Stimulated activated naive CD8-positive, alpha-beta T cell treated with anti-CD3 and anti-CD28 coated beads, Interleukin-15, Interleukin-2, amounts not matched to agents 100 U/mL and 50 U/mL, for 24 hours (primary cell): ENCODE measurements around the gene RHOC.
"Not testable (repeated sequence)": the region's sequence is repeated elsewhere in the genome, so short reads cannot be mapped to it uniquely, and the experiment has no call there.

ENCODE experiments used
- ATAC-seq: fragments of 150-1000 bp; cut with Tn5 transposase; one replicate; pipeline ENCODE4 v1.10.0; 2021
- DNase-seq: peaks from one replicate; pipeline ENCODE4 v3.0.0; 2021

RHOC gene

DNA sequence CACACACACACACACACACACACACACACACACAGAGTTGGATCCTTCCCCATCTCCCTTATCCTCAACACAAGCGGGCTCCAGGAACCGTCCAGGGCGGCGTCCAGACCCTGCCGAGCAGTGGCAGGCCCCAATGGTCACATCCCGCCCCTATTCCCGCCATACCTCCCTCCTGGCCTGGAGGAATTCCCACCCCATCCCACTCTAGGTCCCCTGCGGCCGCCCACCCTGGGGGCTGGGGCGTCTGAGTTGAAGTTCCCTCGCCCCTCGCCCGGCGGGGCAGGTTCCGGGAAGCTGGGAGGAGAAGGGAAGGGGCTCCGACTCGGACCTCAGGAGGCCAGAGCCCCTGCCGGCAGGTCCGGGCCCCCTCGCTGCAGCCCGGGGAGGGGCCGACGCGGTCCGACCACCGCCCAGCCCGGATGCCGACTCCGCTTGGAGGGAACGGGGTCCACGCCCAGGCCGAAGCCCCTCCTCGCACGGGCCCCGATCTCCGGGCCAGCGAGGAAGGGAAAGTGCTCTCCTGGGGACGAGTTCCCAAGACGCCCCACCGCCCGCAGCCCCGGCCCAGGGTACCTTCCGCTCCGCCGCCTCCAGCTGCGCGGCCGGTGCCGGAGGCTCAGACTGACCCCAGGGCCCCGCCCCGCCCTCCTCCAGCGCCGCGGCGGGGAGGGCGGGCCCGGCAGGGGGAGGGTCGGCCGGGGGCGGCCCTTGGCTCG, at the start of gene RHOC:
RHOC (minus strand) TSS at position 623 of the 716 bp plus-strand sequence. CDS start 3,328 bp downstream, outside the sequence.
- peak; percentile 62 for DNase-seq
- peak; percentile 56 for ATAC-seq

- DNase-seq (no peak), ATAC-seq (no peak)
These were observed 47.2 kb upstream of the RHOC start for GRCh38 chr1:112754116-112754628.

- ATAC-seq (no peak), DNase-seq (no peak)
These were observed 41.5 kb upstream of the RHOC start for GRCh38 chr1:112748396-112748795.

DNA sequence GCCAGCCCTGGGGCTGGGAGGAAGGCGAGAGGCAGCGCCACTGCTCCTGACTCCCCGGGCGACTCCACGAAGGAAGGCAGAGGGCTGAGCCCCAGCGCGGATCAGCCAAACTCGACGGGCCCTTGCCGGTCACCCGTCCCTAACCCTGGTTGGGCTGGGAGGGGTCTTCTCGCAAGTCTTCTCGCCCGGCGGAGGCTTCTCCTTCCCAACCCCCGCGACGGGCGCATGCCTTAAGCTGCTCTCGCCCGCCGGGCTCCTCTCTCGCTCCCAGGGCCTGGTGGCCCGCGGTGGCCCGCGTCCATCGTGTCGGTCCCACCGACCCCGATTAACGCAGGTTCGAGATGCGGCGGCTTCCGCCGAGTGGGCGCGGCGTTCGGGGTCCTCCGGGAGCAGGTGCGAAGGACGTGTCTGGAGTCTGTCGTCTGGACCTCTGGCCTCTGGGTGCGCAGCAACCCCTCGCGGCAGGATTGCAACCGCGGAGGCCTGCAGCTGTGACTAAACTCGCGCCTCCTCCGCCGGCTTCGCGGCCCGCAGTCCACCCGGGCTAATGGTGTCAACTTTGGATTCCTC, 37.2 kb upstream of the RHOC start:
- peak; percentile 20 for DNase-seq
- peak; percentile 23 for ATAC-seq

GRCh38 chr1:112743174-112744008, 36.5 kb upstream of the RHOC start:
- no peak for ATAC-seq

GRCh38 chr1:112737573-112737972, 30.6 kb upstream of the RHOC start:
- no peak for ATAC-seq

More at GRCh38 chr1:112743174-112744008, 36.5 kb upstream of the RHOC start:
- no peak for DNase-seq

DNA sequence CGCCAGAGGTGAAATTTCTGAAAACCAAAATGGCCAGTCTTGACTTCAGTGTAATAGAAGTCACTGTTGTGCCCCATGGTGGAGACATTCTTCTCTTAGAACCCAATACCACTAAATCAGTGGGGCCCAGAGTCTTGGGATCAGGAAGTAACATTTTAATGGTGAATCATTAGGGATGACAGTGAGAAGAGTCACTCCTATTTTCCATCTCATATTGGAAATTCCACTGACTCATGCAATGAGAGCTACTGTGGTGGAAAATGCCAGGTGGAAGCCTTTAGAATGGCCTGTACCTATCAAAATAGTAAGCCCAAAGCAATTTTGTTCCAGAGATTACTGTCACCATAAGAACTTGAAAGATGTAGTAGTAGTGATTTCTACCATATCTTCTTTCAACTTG, 28.8 kb upstream of the RHOC start:
- no peak for DNase-seq
- peak; percentile 92 for ATAC-seq

More at GRCh38 chr1:112737573-112737972, 30.6 kb upstream of the RHOC start:
- DNase-seq: no peak

DNA sequence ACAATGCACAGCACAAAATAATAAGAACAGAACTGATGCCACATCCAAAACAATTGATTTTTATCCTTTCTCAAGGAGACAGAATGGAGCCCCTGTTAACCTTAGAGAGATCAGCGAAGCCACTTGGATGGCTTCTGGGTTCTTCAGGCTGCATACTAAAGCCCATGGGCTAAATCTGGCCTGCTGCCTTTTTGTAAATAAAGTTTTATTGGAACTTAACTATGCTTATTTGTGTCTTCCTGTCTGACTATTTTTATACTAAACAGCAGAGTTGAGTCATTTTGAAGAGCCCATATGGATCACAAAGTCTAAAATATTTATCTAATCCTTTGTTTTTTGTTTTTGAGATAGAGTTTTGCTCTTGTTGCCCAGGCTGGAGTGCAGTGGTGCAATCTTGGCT, 24.5 kb upstream of the RHOC start:
- DNase-seq (no peak), ATAC-seq (no peak)

GRCh38 chr1:112729909-112730308, 23.0 kb upstream of the RHOC start:
- no peak for ATAC-seq
- no peak for DNase-seq

DNA sequence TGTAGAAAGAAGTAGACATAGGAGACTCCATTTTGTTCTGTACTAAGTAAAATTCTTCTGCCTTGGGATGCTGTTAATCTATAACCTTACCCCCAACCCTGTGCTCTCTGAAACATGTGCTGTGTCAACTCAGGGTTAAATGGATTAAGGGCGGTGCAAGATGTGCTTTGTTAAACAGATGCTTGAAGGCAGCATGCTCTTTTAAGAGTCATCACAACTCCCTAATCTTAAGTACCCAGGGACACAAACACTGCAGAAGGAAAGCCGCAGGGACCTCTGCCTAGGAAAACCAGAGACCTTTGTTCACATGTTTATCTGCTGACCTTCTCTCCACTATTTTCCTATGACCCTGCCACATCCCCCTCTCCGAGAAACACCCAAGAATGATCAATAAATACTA, 22.1 kb upstream of the RHOC start:
- ATAC-seq, DNase-seq: not testable (repeated sequence)

DNA sequence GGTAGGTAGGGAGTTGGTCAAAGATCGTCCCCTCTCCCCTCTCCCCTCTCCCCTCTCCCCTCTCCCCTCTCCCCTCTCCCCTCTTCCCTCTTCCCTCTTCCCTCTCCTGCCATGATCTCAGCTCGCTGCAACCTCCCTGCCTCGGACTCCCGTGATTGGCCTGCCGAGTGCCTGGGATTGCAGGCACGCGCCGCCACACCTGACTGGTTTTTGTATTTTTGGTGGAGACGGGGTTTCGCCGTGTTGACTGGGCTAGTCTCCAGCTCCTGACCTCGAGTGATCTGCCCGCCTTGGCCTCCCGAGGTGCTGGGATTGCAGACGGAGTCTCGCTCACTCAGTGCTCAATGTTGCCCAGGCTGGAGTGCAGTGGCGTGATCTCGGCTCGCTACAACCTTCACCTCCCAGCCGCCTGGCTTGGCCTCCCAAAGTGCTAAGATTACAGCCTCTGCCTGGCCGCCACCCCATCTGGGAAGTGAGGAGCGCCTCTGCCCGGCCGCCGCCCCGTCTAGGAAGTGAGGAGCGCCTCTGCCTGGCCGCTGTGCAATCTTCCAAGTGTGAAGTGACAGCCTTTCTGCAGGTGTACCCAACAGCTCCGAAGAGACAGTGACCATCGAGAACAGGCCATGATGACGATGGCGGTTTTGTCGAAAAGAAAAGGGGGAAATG, 21.5 kb upstream of the RHOC start:
- DNase-seq, ATAC-seq: not testable (repeated sequence)

GRCh38 chr1:112727716-112728115, 20.8 kb upstream of the RHOC start:
- ATAC-seq (no peak), DNase-seq (no peak)

GRCh38 chr1:112724240-112724639, 17.3 kb upstream of the RHOC start:
- ATAC-seq, DNase-seq: not testable (repeated sequence)

- ATAC-seq (peak; percentile 70), DNase-seq (no peak)
These were observed 16.5 kb upstream of the RHOC start for GRCh38 chr1:112723511-112723839.

- ATAC-seq (no peak), DNase-seq (no peak)
These were observed 15.9 kb upstream of the RHOC start for GRCh38 chr1:112722601-112723510.

- DNase-seq (no peak), ATAC-seq (no peak)
These were observed 15.1 kb upstream of the RHOC start for GRCh38 chr1:112721966-112722524.

DNA sequence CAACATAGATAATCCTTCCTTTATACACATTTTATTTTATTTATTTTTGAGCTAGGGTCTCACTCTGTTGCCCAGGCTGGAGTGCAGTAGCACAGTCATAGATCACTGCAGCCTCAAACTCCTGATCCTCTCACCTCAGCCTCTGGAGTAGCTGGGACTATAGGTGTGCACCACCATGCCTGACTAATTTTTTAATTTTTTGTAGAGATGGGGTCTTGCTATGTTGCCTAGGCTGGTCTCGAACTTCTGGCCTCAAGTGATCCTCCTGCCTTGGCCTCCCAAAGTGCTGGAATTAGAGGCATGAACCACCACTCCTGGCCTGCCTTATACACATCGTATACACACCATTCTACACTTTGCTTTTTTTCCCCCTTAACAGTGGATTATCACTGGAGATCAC, 14.4 kb upstream of the RHOC start:
- ATAC-seq: not testable (repeated sequence)

DNA sequence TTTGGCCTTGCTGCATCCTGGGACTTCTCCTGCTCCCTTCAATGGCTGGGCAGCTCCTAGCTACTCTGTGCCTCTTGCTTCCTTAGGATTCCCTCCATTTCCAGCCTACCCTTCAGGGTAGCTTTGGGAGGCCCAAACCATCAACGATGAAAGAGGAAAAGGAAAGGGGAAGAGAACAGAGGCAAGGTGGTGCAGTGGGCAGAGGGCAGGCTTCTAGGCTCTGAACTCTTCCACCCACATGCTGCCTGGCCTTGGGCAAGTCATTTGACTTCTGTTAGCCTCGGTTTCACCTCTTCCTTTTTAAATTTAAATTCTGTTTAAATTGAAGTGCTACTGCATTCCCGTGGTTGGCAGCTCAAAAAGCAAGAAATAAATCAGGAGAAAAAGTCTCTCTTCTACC, 13.9 kb upstream of the RHOC start:
- ATAC-seq (no peak), DNase-seq (no peak)

More for the DNA sequence above, 14.4 kb upstream of the RHOC start:
- DNase-seq: not testable (repeated sequence)

DNA sequence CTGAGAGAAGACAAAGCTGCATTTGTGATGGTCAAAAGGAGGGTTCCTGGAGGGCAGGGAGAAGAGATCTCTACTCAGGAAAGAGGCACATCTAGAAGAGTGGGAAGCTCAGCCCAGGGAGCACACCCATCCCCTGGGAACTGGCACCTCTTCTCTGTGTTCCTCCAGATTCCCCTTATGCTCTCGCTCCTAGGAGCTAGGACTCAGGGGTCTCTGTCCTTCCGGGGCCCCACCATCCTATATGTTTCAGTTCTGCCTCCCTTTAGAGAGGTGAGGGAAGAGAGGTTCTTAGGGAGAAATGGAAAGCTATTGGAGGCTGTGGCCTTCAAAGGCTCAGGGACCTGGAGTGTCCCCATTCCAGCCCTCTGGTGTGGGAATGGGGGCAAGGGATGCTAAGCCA, 12.8 kb upstream of the RHOC start:
- ATAC-seq (no peak), DNase-seq (no peak)

- ATAC-seq (peak; percentile 33), DNase-seq (peak; percentile 87)
These were observed 11.9 kb upstream of the RHOC start for GRCh38 chr1:112718691-112719418.
